ENCODE measurements around the gene GAS2. TPM values are rescaled to one million over a fixed set of nuclear protein-coding genes. Genes with fewer than 3 reads are reported as not detected.

Gene GAS2
- total and polyA plus RNA-seq, 2 donors (not counting 3 experiments of a cell fraction or from before 2014, with no cell fraction given) = 0.54 to 0.88 TPM

DNA sequence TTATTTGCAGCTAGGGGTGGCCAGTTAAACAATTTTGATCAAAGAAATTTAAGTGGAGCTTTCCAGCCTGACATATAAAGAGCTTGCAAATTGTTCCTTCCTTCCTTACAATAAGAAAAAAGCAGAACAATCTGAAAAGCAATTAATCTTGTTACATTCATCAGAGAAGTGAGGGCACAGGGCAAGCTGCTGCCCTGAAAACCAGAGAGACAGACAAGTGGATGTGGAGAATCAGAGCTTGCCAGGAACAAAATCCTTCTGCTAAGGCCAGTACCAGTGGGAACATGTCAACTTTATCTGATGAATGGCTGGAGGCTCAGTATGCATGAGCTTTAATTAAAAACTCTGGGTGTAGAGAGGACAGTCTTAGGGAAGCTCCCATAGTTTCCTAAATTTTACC, 185.1 kb downstream of the GAS2 start:
- H3K9me3 ChIP-seq (replicated peaks; ENCODE audit: control insufficient read depth, insufficient read depth, low read length) = no peaks in the 10 kb centered on the region
- no peak overlapping the region for H3K27ac ChIP-seq (ENCODE audit: insufficient read depth, low read depth, low read length)
- dilution Hi-C loops (cut with MboI; ENCODE audit: extremely low pct_ligation_motif_present, low sequenced_read_pairs) = no loop called here
- no peaks in the 10 kb centered on the region for H3K27me3 ChIP-seq (ENCODE audit: control insufficient read depth in 2 of 2, insufficient read depth in 2 of 2, low read length in 2 of 2)
- H3K79me2 ChIP-seq (ENCODE audit: control insufficient read depth, insufficient read depth, low read length) = no peaks in the 10 kb centered on the region
- H2AFZ ChIP-seq (ENCODE audit: low read depth, low read length) = no peak overlapping the region
- DNase-seq (ENCODE audit: low read depth, low spot score) (no peak), FAIRE-seq (no peak)
- TF ChIP-seq GATA2 (IDR thresholded peaks at IDR 0.05; ENCODE audit: insufficient read depth, insufficient read length, low read depth, low read length) = no peak
- no peak for TF ChIP-seq MYC (IDR thresholded peaks at IDR 0.05; ENCODE audit: low read depth, low read length)
- no peak for TF ChIP-seq POLR2A (IDR thresholded peaks at IDR 0.05; ENCODE audit: low read depth, low read length)
- ChIA-PET POLR2A (no interaction called here), CTCF (interaction anchor here (1.2 to 1.5 kb wide), 2 partner anchors 11 to 25 kb away, joined by 3 to 4 read pairs; no protein-coding TSS in a partner anchor)
- no peaks in the 10 kb centered on the region for H3K4me1 ChIP-seq (ENCODE audit: control insufficient read depth, extremely low read depth, insufficient read depth, low read length)
- H4K20me1 ChIP-seq (replicated peaks; ENCODE audit: control insufficient read depth, extremely low read depth, insufficient read depth, low read length) = no peaks in the 10 kb centered on the region
- H3K36me3 ChIP-seq (ENCODE audit: control insufficient read depth in 2 of 2, extremely low read depth in 1 of 2, insufficient read depth in 2 of 2, low read length in 2 of 2) = no peaks in the 10 kb centered on the region
- H3K9me1 ChIP-seq (replicated peaks; ENCODE audit: control insufficient read depth, extremely low read depth, insufficient read depth, low read length) = no peaks in the 10 kb centered on the region
- no peak overlapping the region for H3K9ac ChIP-seq (replicated peaks; ENCODE audit: extremely low read depth, insufficient read depth, low read length)
- intact Hi-C loops (cut with micrococcal nuclease) = no loop called here
- H3K4me2 ChIP-seq (ENCODE audit: insufficient read depth, low read length) = no peak overlapping the region
- H3K4me3 ChIP-seq (replicated peaks in 1 of 3; ENCODE audit: insufficient read depth in 1 of 3, low read depth in 1 of 3, low read length in 3 of 3) = no peak overlapping the region
- BruUV-seq (replicated peaks) = no TSS peak

DNA sequence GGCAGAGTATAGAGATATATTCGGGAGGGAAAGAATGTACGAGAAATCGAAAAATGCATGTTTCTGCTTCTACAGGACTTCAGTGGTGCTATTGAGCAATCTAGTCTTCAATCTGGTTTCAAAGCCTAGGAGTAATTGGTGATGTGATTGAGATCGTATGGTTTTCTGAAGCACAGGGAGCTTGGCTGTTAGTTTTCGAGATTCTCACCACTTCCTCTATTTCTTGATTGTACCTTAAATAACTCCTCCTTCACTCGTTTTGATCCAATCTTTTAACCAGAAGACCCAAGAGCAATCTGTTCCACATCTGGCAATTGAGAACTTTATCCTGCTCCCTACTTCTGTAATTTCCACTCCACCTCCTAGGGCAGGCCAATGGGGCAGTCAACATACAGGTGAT, 193.3 kb downstream of the GAS2 start:
- Histone ChIP-seq H3K4me1 (ENCODE audit: control insufficient read depth, extremely low read depth, insufficient read depth, low read length) (no peaks in the 10 kb centered on the region), H3K36me3 (ENCODE audit: control insufficient read depth in 2 of 2, extremely low read depth in 1 of 2, insufficient read depth in 2 of 2, low read length in 2 of 2) (no peaks in the 10 kb centered on the region), H3K4me2 (ENCODE audit: insufficient read depth, low read length) (no peak overlapping the region), H3K27me3 (ENCODE audit: control insufficient read depth in 2 of 2, insufficient read depth in 2 of 2, low read length in 2 of 2) (no peaks in the 10 kb centered on the region), H3K27ac (ENCODE audit: insufficient read depth, low read depth, low read length) (no peak overlapping the region), H2AFZ (ENCODE audit: low read depth, low read length) (no peak overlapping the region), H3K4me3 (replicated peaks in 1 of 3; ENCODE audit: insufficient read depth in 1 of 3, low read depth in 1 of 3, low read length in 3 of 3) (no peak overlapping the region), H3K9me1 (replicated peaks; ENCODE audit: control insufficient read depth, extremely low read depth, insufficient read depth, low read length) (no peaks in the 10 kb centered on the region), H3K79me2 (ENCODE audit: control insufficient read depth, insufficient read depth, low read length) (no peaks in the 10 kb centered on the region), H3K9ac (replicated peaks; ENCODE audit: extremely low read depth, insufficient read depth, low read length) (no peak overlapping the region), H3K9me3 (replicated peaks; ENCODE audit: control insufficient read depth, insufficient read depth, low read length) (no peaks in the 10 kb centered on the region), H4K20me1 (replicated peaks; ENCODE audit: control insufficient read depth, extremely low read depth, insufficient read depth, low read length) (no peaks in the 10 kb centered on the region)
- DNase-seq (ENCODE audit: low read depth, low spot score) (no peak), FAIRE-seq (no peak)
- TF ChIP-seq JUN (IDR thresholded peaks at IDR 0.05; ENCODE audit: borderline replicate concordance, insufficient read depth, insufficient read length, low read depth) (no peak), POLR2A (IDR thresholded peaks at IDR 0.05; ENCODE audit: low read depth, low read length) (no peak), MYC (IDR thresholded peaks at IDR 0.05; ENCODE audit: low read depth, low read length) (no peak), FOS (IDR thresholded peaks at IDR 0.05; ENCODE audit: borderline replicate concordance, insufficient read depth, low read length) (no peak), EZH2 (IDR thresholded peaks at IDR 0.05; ENCODE audit: borderline replicate concordance, low read depth, low read length, severe bottlenecking) (no peak), POLR2AphosphoS5 (IDR thresholded peaks at IDR 0.05; ENCODE audit: insufficient read depth, low read depth, low read length) (no peak), GATA2 (IDR thresholded peaks at IDR 0.05; ENCODE audit: insufficient read depth, insufficient read length, low read depth, low read length) (no peak)
- TF ChIP-seq, protein P1, sequence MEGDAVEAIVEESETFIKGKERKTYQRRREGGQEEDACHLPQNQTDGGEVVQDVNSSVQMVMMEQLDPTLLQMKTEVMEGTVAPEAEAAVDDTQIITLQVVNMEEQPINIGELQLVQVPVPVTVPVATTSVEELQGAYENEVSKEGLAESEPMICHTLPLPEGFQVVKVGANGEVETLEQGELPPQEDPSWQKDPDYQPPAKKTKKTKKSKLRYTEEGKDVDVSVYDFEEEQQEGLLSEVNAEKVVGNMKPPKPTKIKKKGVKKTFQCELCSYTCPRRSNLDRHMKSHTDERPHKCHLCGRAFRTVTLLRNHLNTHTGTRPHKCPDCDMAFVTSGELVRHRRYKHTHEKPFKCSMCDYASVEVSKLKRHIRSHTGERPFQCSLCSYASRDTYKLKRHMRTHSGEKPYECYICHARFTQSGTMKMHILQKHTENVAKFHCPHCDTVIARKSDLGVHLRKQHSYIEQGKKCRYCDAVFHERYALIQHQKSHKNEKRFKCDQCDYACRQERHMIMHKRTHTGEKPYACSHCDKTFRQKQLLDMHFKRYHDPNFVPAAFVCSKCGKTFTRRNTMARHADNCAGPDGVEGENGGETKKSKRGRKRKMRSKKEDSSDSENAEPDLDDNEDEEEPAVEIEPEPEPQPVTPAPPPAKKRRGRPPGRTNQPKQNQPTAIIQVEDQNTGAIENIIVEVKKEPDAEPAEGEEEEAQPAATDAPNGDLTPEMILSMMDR (IDR thresholded peaks at IDR 0.05; ENCODE audit: extremely low read depth in 1 of 2, insufficient read depth in 1 of 2, low read depth in 1 of 2, low read length in 2 of 2) = no peak
- TF ChIP-seq, protein P2, sequence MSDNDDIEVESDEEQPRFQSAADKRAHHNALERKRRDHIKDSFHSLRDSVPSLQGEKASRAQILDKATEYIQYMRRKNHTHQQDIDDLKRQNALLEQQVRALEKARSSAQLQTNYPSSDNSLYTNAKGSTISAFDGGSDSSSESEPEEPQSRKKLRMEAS (IDR thresholded peaks at IDR 0.05; ENCODE audit: insufficient read depth, insufficient read length) = no peak
- dilution Hi-C loops (cut with MboI; ENCODE audit: extremely low pct_ligation_motif_present, low sequenced_read_pairs) (no loop called here), intact Hi-C loops (cut with micrococcal nuclease) (no loop called here)
- no TSS peak for BruUV-seq (replicated peaks)
- ChIA-PET POLR2A (no interaction called here), CTCF (interaction anchor here (1.4 kb wide), 1 partner anchor 30 kb away, joined by 3 read pairs; the partner anchor contains the start of gene SVIP)
